NB4 (cell line): ENCODE measurements around the gene SH2D4B.
A peak's percentile ranks its signal among the peaks of the same experiment; 100 is the strongest.

ENCODE experiments used
- DNase-seq: peaks from one replicate; pipeline ENCODE4 v3.0.0; 2010; ENCODE audit warnings: low read depth
- H3K4me3 ChIP-seq: one replicate; pipeline ENCODE4 v1.5.1; 2011; ENCODE audit warnings: mild to moderate bottlenecking, low read depth, low read length, moderate library complexity
- CTCF ChIP-seq: IDR thresholded peaks from one replicate; pipeline ENCODE4 v1.5.1; 2012; ENCODE audit warnings: low read depth, low read length
- MAX ChIP-seq: IDR thresholded peaks from 2 replicates; pipeline ENCODE4 v1.6.1; 2011; ENCODE audit warnings: low read depth, low read length
- MYC ChIP-seq: IDR thresholded peaks from 2 replicates; pipeline ENCODE4 v1.6.1; 2011; ENCODE audit warnings: low read depth, low read length
- POLR2A ChIP-seq: IDR thresholded peaks from 2 replicates; pipeline ENCODE4 v1.6.1; 2011; ENCODE audit warnings: mild to moderate bottlenecking; ENCODE audit not compliant: insufficient read length; ENCODE audit errors: extremely low read depth

Gene SH2D4B

GRCh38 chr10:80589726-80590373 lies 52.1 kb downstream of the SH2D4B start:
- TF ChIP-seq CTCF (no peak), POLR2A (no peak), MYC (no peak), MAX (no peak)
- DNase-seq = peak; percentile 49
- no peak overlapping the region for H3K4me3 ChIP-seq

- TF ChIP-seq POLR2A (no peak), MAX (no peak), MYC (no peak), CTCF (no peak)
- DNase-seq = no peak
- no peak overlapping the region for H3K4me3 ChIP-seq
Observed at GRCh38 chr10:80590585-80591125, 53.0 kb downstream of the SH2D4B start.

GRCh38 chr10:80596391-80597257 lies 58.9 kb downstream of the SH2D4B start:
- no peak for TF ChIP-seq POLR2A
- TF ChIP-seq CTCF = peak; percentile 91
- TF ChIP-seq MYC = no peak
- TF ChIP-seq MAX = no peak
- no peak overlapping the region for H3K4me3 ChIP-seq
- DNase-seq = peak; percentile 70

- H3K4me3 ChIP-seq = no peak overlapping the region
- peak; percentile 69 for DNase-seq
- no peak for TF ChIP-seq MYC
- no peak for TF ChIP-seq CTCF
- no peak for TF ChIP-seq MAX
- TF ChIP-seq POLR2A = no peak
Observed at GRCh38 chr10:80598084-80598798, 60.5 kb downstream of the SH2D4B start.

GRCh38 chr10:80598951-80599350 lies 61.2 kb downstream of the SH2D4B start:
- no peak for TF ChIP-seq POLR2A
- TF ChIP-seq CTCF = no peak
- TF ChIP-seq MAX = no peak
- no peak for TF ChIP-seq MYC
- DNase-seq = no peak
- no peak overlapping the region for H3K4me3 ChIP-seq
